ENCODE results near the gene CCDC86.

The CCDC86 gene

GRCh38 chr11:60831143-60831500, 10.8 kb upstream of the CCDC86 start:
- in situ Hi-C loops (cut with MboI; ENCODE audit: low sequenced_read_pairs): no loop called here

GRCh38 chr11:60831501-60832079, 10.3 kb upstream of the CCDC86 start:
- in situ Hi-C loops (cut with MboI; ENCODE audit: low sequenced_read_pairs): no loop called here

DNA sequence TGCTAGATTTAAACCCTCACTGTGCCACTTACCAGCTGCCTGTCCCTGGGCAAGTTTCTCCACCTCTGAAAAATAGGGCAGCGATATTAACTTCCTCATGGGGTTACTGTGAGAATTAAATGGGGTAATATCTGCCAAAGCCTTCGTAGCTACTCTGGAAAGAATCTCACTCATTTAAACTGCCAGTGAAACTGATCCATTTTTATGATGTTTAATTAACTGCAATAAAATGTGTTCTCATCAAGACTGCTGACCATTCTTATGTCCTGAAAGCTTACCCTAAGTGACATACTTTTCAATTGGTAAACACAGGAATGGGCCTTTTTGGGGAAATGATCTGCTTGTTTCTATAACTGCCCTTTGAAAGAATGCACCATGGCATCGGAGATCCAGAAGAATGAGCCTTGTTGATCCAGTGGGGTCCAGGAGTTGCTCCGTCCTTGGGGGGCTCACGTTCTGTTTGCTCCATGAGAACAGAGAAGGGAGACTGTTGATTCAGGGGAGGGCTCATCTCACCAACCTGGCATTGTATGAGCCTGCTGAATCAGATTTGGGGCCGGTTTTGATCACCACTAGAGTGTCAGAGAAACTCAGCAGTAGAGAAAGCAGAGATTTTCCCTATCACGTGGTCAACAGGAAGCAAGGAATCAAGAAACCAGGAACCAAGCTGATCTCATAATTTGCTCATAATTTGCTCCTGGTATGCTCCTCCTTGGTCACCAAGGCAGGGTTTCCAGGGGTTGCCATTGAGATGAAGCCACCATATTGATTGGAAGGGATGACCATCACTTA, 7.0 kb upstream of the CCDC86 start:
- in situ Hi-C loops (cut with MboI; ENCODE audit: low sequenced_read_pairs): no loop called here

- in situ Hi-C loops (cut with MboI; ENCODE audit: low sequenced_read_pairs): no loop called here
Measured at GRCh38 chr11:60835534-60835846, 6.4 kb upstream of the CCDC86 start.

DNA sequence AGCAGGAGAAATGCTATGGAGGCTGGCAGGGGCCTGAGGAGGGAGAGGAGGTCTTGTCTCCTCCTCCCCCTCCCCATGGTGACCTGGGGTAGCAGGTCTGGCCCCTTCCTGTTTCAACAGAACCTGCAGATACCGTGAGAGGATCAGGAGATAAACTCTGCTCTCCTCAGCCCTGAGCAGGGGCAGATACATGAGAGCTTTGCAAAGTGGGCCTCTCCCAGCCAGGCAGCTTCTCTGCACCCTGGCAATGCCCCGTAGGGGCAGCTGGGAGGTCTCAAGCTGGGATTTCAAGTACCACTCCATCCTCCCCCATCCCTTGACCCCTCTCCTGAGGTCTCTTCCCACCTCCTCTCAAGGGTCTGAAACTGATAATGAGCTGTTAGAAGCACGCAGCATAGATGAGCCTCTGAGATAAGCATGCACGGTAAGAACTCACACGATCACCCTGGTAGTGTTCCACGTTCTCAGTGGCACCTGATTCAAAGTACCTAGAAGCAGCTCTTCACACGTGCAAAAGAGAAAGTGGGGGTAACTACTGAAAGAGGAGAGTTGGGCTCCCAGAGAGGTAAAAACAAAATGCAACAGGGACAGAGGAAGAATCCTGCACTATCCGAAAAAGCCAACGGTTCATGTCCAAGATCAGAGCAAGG, 4.9 kb upstream of the CCDC86 start:
- in situ Hi-C loops (cut with MboI; ENCODE audit: low sequenced_read_pairs): no loop called here

- in situ Hi-C loops (cut with MboI; ENCODE audit: low sequenced_read_pairs): no loop called here
Measured at GRCh38 chr11:60838132-60838531, 3.8 kb upstream of the CCDC86 start.

DNA sequence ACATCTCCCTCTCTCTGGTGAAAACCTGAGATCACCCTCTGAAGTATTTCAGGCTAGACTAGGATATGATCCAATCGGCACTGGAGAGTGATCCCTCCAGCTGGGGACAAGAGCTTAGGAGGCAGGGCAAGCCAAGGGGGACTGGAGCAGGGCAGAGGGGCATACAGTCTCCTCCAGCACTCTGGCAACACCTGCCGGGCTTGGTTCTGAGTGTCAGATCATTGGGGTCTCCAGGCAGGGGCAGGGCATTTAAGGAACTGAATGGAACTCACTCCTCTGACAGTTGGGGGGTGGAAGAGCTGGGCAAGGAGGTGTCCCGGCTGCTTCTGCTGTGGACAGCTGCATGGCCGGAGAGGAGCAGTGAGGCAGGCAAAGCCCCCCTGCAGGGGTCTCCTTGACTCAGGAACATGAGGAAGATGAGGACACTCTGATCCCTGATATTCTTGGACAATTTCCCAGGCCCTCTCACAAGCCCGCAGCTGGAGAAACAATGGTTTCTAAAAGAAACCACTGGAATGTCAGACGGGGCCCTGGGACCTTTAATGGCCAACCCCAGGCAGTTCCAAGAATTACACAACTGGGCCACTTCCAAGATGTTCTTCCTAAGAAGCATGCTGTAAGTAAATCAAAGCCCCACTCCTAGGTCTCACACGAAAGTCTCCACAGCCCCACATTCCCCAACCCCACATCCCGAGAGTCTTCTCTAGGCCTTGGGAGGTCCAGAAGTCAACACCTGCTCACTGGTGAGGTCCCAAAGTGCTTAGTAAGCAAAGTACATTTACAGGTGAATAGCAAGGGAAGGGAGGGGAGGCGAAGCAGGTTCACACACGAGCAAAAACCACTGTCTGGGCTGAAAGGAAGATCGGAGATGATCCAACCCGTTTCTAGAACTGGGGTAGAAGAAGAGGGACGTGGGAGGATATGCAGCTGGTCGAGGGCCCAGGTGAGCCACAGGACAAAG, 1.2 kb upstream of the CCDC86 start:
- in situ Hi-C loops (cut with MboI; ENCODE audit: low sequenced_read_pairs): no loop called here

- in situ Hi-C loops (cut with MboI; ENCODE audit: low sequenced_read_pairs): no loop called here
Measured at GRCh38 chr11:60842668-60843600, 1.0 kb downstream of the CCDC86 start.

- in situ Hi-C loops (cut with MboI; ENCODE audit: low sequenced_read_pairs): no loop called here
Measured at GRCh38 chr11:60844045-60844869, 2.3 kb downstream of the CCDC86 start.

DNA sequence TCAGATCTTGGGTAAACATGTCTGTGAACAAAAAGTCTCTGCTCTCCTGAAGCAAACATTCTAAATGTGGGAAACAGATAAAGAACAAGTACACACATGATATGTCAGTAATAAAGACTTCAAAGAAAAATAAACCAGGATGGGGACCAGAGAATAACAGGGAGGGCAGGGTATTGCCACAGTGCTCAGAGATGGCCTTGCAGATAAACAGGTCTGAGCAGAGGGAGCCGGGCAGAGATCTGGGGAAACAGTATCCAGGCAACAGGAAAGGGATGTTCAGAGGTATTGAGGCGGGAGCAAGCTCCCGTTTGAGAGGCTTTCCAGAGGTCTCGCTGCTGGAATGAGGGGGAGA, 2.9 kb downstream of the CCDC86 start:
- in situ Hi-C loops (cut with MboI; ENCODE audit: low sequenced_read_pairs): no loop called here

DNA sequence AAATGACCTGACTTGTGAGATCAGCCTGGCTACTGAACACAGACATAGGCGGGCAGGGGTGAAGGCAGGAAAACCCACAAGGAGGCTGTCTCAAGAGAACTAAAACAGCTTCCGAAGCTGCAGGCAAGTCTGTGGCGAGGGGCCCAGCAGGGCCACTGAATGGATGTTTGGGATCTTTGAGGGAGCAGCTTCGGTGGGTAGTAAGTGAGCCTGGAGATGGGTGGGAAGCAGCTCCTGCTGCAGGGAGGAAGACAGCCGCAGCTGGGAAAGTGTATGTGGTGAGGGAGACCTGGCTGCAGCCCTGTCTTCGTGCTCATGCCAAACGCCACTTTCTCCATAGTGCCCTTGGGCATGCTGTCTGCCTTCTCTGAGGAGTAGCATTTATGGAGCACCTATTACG, 3.4 kb downstream of the CCDC86 start:
- in situ Hi-C loops (cut with MboI; ENCODE audit: low sequenced_read_pairs): no loop called here

DNA sequence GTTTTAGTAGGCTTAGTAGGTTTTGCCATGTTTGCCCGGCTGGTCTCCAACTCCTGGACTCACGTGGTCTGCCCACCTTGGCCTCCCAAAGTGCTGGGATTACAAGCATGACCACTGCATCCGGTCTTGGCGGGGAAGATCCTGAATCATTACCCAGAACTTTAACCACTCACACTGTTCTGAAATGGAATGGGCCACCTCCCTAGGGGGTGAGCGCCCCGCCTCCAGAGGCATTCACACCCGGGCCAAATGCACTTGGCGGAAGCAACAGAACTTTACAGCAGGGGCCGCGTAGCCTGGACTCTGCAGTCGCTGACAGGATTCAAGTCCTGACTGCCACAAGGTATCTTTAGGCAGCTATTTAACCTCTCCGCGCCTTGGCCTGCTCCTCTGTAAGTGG, 5.4 kb downstream of the CCDC86 start:
- in situ Hi-C loops (cut with MboI; ENCODE audit: low sequenced_read_pairs): no loop called here

- in situ Hi-C loops (cut with MboI; ENCODE audit: low sequenced_read_pairs): no loop called here
Measured at GRCh38 chr11:60847896-60848295, 6.0 kb downstream of the CCDC86 start.

- in situ Hi-C loops (cut with MboI; ENCODE audit: low sequenced_read_pairs): no loop called here
Measured at GRCh38 chr11:60848714-60849151, 6.8 kb downstream of the CCDC86 start.

DNA sequence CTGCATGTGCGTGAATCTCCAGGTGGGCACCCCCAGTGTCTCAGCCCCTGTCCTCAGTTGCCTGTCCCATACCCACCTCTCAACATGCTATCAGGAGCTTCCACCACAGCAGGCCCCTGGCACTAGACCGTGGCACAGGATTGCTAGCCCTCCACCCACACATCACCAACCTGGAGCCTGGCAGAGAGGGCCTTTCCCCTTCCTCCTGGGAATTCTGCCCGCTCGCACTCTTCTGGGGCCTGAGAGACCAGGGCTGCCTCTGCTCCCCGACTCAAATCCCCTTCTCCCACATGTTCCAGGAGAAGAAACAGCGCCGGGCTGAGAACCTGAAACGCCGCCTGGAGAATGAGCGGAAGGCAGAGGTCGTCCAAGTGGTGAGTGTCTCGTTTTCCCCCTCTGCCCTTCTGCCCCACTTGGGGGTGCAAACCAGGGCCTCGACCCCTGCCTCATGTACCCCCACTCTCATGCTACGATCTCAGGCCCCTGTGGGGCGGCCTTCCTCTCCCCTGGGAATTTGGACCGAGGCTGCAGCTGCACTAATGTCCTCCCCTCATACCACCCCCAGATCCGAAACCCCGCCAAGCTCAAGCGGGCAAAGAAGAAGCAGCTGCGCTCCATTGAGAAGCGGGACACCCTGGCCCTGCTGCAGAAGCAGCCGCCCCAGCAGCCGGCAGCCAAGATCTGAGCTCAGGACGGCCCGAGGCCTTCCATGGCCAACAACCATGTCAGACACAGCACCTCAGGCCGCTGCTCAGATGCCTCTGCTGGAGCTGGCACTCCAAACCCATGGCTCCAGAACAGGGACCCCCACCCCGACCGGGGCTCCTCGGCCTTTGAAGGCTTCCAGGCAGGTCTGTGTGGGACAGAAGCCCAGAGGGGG, 8.0 kb downstream of the CCDC86 start:
- in situ Hi-C loops (cut with MboI; ENCODE audit: low sequenced_read_pairs): no loop called here

- in situ Hi-C loops (cut with MboI; ENCODE audit: low sequenced_read_pairs): no loop called here
Measured at GRCh38 chr11:60851327-60852104, 9.6 kb downstream of the CCDC86 start.

GRCh38 chr11:60852117-60852981, 10.4 kb downstream of the CCDC86 start:
- in situ Hi-C loops (cut with MboI; ENCODE audit: low sequenced_read_pairs): no loop called here
